NCI-H2171 treated with DMSO at 0.1 percent for 48 hours (cell line): ENCODE results near the gene C20orf96.
A peak's percentile ranks its signal among the peaks of the same experiment; 100 is the strongest.

Source experiments
- DNase-seq: peaks from one replicate; lab custom pipeline; 2025; lab: John Stamatoyannopoulos, UW

Gene C20orf96

DNA sequence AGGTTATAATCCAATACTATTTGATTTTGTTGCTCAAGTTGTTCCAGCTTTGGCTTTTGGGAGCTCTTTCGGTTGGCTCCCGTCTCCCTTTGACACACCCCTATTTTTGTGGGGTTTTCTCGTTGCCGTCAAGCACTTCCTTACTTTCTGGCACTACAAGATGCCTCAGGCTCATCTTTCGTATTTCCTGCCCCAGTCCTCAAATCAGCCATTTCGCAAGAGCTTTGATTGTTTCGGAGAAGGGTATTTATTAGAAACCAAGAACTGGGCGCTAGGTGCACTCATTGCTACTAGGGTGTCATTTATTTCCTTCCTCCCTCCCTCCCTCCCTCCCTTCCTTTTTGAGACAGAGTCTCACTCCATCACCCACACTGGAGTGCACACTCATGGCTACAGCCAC lies 21.5 kb upstream of the C20orf96 start:
- no peak for DNase-seq

DNA sequence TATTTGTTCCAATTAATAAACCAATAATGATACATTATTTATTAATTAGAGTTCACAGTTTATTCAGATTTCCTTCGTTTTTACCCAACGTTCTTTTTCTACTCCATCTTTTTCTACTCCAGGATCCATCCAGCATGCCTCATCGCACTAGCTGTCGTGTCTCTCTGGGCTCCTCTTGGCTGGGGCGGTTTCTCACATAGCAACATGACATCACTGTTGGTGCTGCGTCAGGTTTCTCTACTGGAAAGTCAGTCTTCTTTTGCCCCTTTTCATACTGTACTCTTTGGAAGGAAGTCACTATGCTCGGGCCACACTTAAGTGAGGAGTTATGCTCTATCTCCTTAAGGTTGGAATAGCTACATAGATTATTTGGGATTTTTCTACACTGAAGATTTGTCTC lies 21.1 kb upstream of the C20orf96 start:
- no peak for DNase-seq

GRCh38 chr20:310645-311044 lies 20.1 kb upstream of the C20orf96 start:
- DNase-seq: no peak

GRCh38 chr20:309841-310644 lies 19.5 kb upstream of the C20orf96 start:
- peak; percentile 100 for DNase-seq

DNA sequence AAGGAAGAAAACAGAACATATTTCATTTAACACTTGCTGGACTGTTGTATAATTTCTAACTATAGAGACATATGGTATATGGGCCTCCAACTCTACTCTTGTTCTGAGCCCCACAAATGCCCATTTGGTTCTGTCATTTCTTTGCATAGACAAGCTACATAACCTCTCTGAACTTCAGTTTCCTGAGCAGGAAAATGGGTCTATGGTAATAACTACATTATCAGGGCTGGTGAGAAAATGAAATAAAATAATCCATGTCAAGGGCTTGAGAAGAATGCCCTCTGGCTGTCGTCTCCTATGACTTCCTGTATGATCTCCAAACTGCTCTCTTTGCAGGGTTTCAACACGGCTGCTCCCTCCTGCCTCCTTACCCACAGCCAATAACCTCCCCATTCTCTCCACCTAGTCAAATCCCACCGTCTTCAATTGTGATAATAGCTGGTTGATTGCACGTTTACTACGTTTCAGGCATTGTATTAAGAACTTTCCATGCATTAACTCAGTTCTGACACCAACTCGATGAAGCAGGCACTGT lies 18.8 kb upstream of the C20orf96 start:
- peak; percentile 41 for DNase-seq

- DNase-seq: no peak
Measured at GRCh38 chr20:308427-309038, 18.0 kb upstream of the C20orf96 start.

GRCh38 chr20:305745-306144 lies 15.2 kb upstream of the C20orf96 start:
- no peak for DNase-seq

DNA sequence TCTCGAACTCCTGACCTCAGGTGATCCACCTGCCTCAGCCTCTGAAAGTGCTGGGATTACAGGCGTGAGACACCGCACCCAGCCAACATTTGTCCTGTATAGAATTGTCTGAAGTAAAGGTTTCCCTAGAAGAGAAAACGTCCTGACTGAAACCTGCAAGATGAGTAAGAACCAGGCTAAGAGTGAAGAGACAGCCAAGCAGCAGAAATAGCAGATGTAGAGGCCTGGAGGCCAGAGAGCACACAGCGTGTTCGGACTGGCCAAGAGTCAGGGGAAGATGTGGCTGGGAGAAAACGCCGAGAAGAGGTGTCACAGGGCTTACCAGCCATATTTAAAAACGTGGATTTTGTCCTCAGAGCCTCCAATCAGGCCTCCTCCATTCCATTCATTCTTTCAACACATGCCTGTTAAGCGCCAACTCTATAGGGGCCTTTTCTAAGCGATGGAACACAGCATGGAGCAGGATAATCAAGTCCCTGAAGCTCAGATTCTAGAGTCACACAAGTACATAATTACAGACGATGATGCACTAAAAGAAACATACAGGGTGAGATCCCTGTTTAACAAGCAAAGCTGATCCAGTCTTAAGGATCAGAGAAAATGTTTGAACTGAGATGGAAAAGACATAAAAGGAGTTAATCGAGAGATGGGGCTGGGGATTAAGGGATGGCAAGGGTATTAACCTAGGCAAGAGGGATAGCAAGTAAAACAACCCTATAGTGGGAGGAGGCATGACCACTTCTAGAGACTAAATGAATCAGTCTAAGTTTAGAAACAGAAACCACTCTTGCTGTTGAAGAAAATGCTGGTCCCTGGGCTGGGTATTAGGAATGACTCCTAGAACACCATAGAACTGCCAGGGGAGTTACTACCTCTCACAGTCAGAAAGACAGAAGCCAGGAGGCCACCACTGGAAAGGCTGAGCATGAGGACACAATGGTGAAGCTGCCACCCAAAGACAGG lies 11.6 kb upstream of the C20orf96 start:
- no peak for DNase-seq

- DNase-seq: no peak
Measured at GRCh38 chr20:300345-300990, 9.9 kb upstream of the C20orf96 start.

DNA sequence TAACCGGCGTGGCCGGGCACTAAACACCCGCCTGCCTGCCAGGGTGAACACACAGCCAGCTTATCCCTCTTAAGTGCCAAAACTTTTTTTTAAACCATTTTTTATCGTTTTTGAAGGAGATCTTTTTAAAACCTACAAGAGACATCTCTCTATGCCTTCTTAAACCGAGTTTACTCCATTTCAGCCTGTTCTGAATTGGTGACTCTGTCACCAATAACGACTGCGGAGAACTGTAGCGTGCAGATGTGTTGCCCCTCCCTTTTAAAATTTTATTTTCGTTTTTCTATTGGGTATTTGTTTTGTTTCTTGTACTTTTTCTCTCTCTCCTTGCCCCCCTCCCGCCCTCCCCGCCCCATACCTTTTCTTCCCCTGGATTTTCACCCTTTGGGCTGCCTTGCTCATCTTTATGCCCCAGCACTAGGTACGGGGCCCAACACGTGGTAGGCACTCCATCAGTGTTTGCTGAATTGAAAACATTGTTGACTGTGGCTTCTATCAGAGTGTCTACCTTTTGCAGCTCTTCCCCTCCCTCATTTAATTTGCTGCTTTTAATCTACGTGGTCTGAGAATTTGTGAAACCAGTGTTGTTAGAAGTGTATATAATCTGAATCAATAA lies 8.3 kb upstream of the C20orf96 start:
- no peak for DNase-seq

DNA sequence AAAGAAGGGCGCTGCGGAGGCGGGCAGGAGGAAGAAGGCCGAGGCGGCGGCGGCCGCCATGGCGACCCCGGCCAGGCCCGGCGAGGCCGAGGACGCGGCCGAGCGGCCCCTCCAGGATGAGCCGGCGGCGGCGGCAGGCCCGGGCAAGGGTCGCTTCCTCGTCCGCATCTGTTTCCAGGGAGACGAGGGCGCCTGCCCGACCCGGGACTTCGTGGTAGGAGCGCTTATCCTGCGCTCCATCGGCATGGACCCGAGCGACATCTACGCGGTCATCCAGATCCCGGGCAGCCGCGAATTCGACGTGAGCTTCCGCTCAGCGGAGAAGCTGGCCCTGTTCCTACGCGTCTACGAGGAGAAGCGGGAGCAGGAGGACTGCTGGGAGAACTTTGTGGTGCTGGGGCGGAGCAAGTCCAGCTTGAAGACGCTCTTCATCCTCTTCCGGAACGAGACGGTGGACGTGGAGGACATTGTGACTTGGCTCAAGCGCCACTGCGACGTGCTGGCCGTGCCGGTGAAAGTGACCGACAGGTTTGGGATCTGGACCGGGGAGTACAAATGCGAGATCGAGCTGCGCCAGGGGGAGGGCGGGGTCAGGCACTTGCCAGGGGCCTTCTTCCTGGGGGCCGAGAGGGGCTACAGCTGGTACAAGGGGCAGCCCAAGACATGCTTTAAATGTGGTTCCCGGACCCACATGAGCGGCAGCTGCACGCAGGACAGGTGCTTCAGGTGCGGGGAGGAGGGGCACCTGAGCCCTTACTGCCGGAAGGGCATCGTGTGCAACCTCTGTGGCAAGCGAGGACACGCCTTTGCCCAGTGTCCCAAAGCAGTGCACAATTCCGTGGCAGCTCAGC lies 7.6 kb upstream of the C20orf96 start:
- peak; percentile 53 for DNase-seq

DNA sequence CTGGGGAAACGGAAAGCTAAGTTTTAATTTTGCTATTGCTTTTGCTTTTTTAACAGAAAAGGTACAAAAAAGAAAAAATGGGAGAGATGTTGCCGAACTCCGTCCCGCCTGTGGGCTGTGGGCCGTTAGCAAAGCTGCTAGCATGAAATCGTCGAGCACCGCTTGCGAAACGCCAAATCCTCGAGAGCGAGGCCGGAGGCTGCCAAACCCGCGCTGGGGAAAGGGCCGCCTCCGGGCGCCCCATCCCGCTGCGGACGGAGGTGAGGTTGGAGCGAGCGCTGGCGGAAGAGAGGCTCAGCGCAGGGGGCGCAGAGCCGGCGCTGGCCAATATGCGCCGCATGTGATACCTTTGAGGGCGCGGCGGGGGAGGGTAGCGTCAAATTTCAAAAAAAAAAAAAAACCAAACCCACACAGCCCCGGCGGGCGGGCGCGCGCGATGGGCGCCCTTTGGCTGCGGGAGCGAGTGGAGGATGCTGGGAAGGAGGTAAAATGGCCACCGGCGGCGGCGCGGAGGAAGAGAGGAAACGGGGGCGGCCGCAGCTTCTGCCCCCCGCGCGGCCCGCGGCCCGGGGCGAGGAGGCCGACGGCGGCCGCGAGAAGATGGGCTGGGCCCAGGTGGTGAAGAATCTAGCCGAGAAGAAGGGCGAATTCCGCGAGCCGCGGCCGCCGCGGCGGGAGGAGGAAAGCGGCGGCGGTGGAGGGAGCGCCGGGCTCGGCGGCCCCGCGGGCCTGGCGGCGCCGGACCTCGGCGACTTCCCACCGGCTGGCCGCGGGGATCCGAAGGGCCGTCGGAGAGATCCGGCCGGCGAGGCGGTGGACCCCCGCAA lies 6.8 kb upstream of the C20orf96 start, which contains the start of gene ZCCHC3:
ZCCHC3 (plus strand) TSS at position 473 of the 827 bp plus-strand sequence; CDS start at position 490, 17 bp downstream.
- DNase-seq: peak; percentile 93

GRCh38 chr20:295804-296203 lies 5.3 kb upstream of the C20orf96 start:
- DNase-seq: no peak

DNA sequence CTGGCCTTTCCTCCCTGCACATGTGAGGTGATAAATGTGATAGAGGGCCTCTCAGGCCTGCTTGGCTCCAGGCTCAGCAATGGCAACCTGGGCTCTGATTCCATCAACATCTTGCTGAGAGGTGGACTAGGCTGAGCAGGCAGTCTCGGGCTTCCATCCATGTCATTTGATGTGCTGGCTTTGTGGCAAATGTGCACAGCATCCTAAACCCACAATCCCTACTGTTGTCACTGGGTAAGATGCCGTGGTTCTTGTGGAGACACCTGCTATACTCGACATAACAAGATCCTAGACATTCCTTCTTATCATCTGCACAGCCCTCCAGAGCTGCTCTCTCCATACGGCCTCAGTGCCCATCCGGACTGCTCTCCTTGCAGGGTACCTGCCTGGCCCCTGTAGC lies 4.1 kb upstream of the C20orf96 start:
- DNase-seq: no peak

- DNase-seq: peak; percentile 55
Measured at GRCh38 chr20:289693-290083, 862 bp downstream of the C20orf96 start.

GRCh38 chr20:288956-289692 lies 1.4 kb downstream of the C20orf96 start:
- DNase-seq: no peak

- DNase-seq: no peak
Measured at GRCh38 chr20:286508-286907, 4.0 kb downstream of the C20orf96 start.

DNA sequence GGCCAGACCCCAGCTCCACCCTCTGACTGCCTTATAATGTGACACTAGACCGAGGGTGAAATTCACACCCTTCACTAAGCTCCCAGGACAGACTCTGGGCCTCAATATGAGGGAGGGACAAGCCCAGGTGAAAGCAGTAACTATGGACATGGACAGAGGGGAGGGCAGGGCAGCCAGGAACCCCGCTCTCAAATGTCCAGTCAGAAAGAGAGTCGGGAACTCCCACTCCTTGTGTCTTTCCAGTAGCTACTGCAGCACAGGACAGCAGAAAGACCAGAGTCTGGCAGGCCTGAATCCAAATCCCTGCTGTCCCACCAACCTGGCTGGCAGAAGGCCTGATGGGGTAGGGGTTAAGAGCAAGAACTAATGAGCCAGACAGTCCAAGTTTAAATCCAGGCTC lies 6.4 kb downstream of the C20orf96 start:
- no peak for DNase-seq
